CD4-positive, alpha-beta T cell treated with Interleukin-15 for 4 hours (primary cell): ENCODE results near the gene CNTN4.

Experiments used
- DNase-seq: peaks from one replicate; pipeline ENCODE4 v3.0.0-alpha.2; 2020; ENCODE audit warnings: low spot score

Gene CNTN4

GRCh38 chr3:3064297-3064696 lies 965.6 kb downstream of the CNTN4 start:
- DNase-seq, result no peak

- DNase-seq, result no peak
These were observed 967.2 kb downstream of the CNTN4 start for GRCh38 chr3:3065876-3066275.

- DNase-seq, result no peak
These were observed 967.7 kb downstream of the CNTN4 start for GRCh38 chr3:3066378-3066777.

- no peak for DNase-seq
These were observed 968.2 kb downstream of the CNTN4 start for GRCh38 chr3:3066910-3067309.

GRCh38 chr3:3068358-3068881 lies 969.8 kb downstream of the CNTN4 start:
- no peak for DNase-seq

- no peak for DNase-seq
These were observed 971.1 kb downstream of the CNTN4 start for GRCh38 chr3:3069723-3070122.

- no peak for DNase-seq
These were observed 972.5 kb downstream of the CNTN4 start for GRCh38 chr3:3071136-3071535.

- DNase-seq, result no peak
These were observed 976.0 kb downstream of the CNTN4 start for GRCh38 chr3:3074551-3075257.

GRCh38 chr3:3080309-3080708 lies 981.6 kb downstream of the CNTN4 start:
- no peak for DNase-seq

- DNase-seq, result no peak
These were observed 982.9 kb downstream of the CNTN4 start for GRCh38 chr3:3081381-3082233.

GRCh38 chr3:3082234-3082924 lies 983.7 kb downstream of the CNTN4 start:
- no peak for DNase-seq

- DNase-seq, result no peak
These were observed 986.2 kb downstream of the CNTN4 start for GRCh38 chr3:3084890-3085289.

- no peak for DNase-seq
These were observed 987.1 kb downstream of the CNTN4 start for GRCh38 chr3:3085782-3086181.

GRCh38 chr3:3086239-3086638 lies 987.6 kb downstream of the CNTN4 start:
- DNase-seq, result no peak

- no peak for DNase-seq
These were observed 988.6 kb downstream of the CNTN4 start for GRCh38 chr3:3087279-3087678.

- no peak for DNase-seq
These were observed 989.2 kb downstream of the CNTN4 start for GRCh38 chr3:3087716-3088465.

GRCh38 chr3:3089017-3089416 lies 990.4 kb downstream of the CNTN4 start:
- no peak for DNase-seq

GRCh38 chr3:3097958-3098357 lies 999.3 kb downstream of the CNTN4 start:
- no peak for DNase-seq

GRCh38 chr3:3101660-3102458 lies 1003.2 kb downstream of the CNTN4 start:
- DNase-seq, result no peak

- no peak for DNase-seq
These were observed 1004.1 kb downstream of the CNTN4 start for GRCh38 chr3:3102751-3103150.

- DNase-seq, result no peak
These were observed 1006.6 kb downstream of the CNTN4 start for GRCh38 chr3:3105246-3105645.
